Stimulated activated CD8-positive, alpha-beta memory T cell treated with anti-CD3 and anti-CD28 coated beads, Interleukin-4, amount 100 ng/mL, for 24 hours (primary cell): ENCODE data around the gene NMT1.

Experiments
- DNase-seq: peaks from one replicate; pipeline ENCODE4 v3.0.0-alpha.2; 2020; ENCODE audit warnings: low read depth

Gene NMT1

DNA sequence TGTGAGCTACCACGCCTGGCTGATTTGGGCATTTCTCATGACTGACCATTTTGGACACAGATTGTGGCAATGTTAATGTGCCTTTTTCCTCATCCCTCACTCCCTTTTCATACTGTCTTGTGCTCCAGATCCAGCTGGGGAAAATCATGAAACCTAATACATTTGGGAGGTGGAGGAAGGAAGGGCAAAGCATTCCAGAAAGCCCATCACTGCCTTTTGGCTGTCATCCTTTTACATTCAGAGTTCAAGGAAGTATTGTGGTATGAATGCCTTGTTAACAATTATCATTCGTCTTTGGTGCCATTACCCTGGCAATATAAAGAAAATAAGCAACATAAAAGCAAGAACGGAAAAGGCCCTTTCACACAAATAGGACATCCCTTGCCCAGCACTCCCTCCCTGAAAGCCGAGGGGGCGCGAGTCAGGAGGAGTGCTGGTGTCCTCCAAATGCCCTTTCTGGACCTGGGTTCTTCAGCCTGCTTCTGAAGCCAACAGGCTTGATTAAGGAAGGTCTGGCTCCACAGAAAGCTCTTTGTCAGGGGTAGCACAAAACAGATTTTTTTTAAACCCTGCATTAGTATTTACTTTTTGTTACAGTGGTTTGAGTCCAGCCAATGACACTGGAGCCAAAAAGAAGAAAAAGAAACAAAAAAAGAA lies 20.1 kb downstream of the NMT1 start:
- DNase-seq = no peak

GRCh38 chr17:45086391-45086790 lies 25.3 kb downstream of the NMT1 start:
- DNase-seq = no peak

DNA sequence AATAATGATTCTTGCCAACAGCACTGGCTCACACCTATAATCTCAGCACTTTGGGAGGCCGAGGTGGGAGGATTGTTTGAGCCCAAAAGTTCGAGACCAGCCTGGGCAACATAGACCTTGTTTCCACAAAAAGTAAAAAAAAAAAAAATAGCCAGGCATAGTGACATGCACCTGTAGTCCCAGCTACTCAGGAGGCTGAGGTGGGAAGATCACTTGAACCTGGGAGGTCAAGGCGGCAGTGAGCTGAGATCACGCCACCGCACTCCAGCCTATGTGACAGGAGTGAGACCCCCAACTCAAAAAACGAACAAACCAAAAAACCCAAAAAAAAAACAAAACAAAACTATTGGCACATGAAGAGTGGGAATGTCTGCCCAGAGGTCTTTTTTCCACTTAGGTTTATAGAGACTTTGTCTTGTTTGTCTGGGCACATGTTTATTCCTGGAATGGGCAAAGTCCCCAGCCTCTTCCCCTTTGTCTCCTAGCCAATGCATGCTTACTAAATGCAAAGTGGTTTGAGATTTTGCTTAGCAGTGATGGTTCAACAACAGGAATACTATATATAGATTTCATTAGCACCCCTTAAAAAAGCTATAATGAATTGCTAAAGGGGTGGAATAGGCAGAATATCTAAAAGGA lies 25.9 kb downstream of the NMT1 start:
- no peak for DNase-seq

DNA sequence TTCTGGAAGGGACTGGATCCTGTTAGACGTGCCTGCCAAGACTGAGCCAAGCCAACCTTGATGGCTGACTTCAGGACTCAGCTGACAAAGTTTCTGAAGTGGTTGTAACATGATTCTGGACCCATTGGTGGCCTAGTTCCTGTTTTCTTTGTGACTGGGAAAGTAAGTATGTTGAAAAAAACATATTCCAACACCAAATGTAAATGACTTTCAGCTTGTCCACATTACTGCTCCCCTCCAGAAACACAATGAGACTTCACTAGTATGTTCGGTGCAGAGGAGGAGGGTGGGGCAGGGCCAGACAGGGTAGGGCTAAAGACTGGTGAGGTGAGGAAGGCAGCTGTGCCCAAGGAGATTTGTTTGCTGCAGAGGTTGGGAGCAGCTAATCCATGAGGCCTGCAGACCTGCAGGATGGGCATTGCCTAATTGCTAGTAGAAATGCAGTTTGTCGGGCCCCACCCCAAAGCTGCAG lies 26.4 kb downstream of the NMT1 start:
- DNase-seq = no peak

- DNase-seq = no peak
These were observed 26.9 kb downstream of the NMT1 start for GRCh38 chr17:45087978-45088377.

DNA sequence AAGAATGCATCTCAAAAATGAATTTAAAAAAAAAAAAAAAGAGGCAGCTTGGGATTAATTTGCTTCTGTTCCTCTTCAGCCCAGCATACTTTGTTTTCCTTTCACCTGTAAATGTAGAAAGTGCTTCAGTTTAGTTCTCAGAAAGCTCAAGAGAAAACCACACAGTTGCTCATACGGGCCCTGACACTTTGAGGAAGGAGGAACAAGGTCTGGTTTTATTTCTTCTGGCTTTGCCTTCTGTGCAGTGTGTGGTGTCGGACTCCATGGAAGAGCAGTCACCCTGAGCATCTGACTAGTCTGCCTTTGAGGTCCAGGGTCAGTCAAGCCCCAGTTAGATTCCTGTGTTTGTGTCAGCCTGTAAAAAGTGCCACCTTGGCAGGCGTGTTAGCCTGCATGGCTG lies 27.6 kb downstream of the NMT1 start:
- DNase-seq = no peak

- DNase-seq = no peak
These were observed 29.6 kb downstream of the NMT1 start for GRCh38 chr17:45090711-45091110.

DNA sequence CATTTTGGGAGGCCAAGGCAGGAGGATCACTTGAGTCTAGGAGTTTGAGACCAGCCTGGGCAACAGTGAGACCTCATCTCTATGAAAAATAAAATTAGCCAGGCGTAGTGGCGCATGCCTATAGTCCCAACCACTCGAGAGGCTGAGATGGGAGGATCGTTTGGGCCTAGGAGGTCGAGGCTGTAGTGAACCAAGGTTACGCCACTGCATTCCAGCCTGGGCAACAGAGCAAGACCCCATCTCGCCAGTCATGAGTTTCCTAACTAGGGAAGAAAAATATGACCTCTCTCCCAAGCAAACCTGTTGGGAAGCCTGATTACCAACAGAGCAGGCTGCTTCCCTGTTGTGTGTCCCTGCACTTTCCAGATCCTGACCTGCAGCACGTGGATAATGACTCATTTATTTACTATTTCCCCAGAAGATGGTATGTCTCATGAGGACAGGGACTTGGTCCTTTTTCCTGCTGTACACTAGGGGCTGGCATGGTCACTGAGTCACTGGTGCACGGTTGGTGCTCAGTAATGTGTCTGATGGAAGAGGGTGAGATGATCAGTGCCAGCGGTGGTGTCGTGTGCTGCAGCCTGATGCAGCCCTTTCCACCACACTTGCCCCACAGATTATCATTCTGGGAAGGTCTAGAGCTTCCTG lies 30.8 kb downstream of the NMT1 start:
- no peak for DNase-seq

DNA sequence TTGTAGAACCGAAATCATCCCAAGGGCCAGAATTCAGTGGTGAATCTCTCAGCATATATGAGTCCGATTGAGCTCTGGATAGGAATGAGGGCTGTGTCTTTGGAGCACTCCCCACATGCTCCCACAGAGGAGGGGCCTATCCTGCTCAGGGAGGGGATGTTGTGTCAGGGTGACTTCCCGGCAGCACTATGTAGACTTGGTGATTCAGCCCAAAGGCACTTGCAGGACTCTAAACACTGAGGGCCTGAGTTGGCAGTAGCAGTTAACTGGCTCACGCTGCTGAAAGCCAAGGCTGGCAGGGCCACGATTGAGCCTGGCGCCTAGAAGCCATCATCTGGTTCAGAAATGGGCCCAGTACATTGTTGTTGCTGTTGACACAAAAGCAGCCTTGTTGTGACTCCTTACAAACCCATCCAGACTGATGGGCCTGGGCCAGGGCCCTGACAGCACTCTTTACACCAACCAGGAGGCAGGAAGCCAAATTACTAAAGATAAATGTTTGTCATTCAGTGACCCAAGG lies 31.9 kb downstream of the NMT1 start:
- DNase-seq = no peak

DNA sequence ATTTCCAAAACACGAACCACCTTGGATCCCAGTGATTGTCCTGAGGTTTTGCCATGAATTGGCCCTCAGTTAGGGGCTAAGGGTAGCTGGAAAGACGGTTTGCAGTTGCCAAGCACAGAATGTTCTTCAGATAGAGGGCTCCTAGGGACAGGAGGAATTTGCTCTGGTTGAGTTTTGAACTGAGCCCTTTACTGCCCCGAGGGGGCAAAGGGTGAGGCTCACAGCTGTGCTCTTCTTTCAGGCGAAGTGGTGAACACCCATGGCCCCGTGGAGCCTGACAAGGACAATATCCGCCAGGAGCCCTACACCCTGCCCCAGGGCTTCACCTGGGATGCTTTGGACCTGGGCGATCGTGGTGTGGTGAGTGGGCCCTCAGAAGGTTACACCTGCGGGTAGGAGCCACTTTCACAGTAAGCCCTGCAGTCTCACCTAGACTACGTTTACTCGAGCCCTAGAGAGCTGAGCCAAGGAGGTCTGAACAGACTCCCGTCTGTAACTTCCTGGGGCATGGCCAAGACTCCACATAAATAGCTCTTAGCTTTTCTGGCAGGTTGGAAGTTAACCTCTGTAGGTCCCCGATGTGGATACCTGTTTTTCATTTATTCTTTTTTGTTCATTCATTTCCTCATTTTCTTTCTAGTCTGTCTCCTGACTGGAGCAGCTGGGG lies 32.5 kb downstream of the NMT1 start:
- DNase-seq = no peak

DNA sequence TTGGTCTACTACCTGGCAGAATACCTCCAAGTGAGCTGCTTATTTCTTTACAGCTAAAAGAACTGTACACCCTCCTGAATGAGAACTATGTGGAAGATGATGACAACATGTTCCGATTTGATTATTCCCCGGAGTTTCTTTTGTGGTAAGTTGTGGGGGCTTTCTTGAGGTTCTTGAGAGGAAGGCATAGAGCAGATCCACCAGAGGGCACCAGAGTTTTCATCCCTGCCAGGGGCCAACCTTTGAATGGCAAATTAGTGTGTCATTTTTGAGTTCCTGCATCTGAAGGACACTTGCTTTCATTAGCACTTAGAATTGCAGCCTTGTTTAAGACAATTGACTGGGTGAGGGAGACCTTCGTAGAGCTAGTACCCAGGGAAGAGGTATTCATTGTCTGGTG lies 35.0 kb downstream of the NMT1 start:
- no peak for DNase-seq

- DNase-seq = no peak
These were observed 35.8 kb downstream of the NMT1 start for GRCh38 chr17:45096926-45097325.

DNA sequence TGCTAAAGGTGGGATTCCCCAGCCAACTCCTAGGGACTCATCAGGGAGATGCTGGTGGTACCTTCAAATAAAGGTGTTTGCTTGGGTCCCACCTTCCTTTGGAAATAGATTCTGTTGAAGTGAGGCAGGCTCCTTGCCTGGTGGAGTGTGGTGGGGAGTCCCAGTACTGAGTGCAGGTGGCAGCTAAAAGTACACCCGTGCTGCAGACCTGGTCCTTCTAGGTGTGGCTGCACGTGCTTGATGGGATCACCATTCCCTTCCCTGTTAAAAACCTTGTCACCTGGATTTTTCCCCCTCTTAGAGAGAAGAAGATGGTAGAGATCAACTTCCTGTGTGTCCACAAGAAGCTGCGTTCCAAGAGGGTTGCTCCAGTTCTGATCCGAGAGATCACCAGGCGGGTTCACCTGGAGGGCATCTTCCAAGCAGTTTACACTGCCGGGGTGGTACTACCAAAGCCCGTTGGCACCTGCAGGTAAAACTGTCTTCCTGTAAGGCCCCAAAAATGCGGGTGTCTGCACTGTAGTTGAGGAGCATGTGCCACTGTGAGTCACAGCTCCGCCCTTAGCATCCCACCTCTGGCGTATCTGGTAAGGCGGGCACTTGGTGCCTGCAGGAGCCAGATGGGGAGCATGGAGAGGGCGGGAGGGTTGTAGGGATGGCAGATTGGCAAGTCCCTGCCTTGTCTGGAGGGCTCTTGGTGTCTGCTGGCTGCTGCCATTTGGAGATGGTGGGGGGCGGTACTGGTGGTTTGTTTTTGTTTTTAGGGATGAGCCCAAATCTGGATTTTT lies 37.2 kb downstream of the NMT1 start:
- DNase-seq = no peak

- DNase-seq = peak; percentile 64
These were observed 37.9 kb downstream of the NMT1 start for GRCh38 chr17:45098869-45099616.

DNA sequence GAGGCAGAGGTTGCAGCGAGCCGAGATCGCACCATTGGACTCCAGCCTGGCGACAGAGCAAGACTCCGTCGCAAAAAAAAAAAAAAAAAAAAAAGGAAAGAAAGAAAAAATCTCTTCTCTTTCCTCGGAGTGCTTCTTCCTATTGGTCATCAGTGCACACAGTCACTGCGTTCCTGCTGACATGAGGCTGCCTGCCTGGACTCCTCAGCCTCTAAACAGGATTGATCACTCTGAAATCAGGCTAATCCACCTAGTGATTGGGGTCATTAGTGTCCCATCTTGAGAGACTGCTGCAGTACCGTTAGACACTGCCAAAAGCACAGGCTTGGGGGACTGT lies 40.4 kb downstream of the NMT1 start:
- DNase-seq = no peak

GRCh38 chr17:45101883-45102811 lies 41.0 kb downstream of the NMT1 start:
- no peak for DNase-seq

- DNase-seq = no peak
These were observed 41.7 kb downstream of the NMT1 start for GRCh38 chr17:45102856-45103255.

- DNase-seq = no peak
These were observed 42.2 kb downstream of the NMT1 start for GRCh38 chr17:45103269-45103795.

DNA sequence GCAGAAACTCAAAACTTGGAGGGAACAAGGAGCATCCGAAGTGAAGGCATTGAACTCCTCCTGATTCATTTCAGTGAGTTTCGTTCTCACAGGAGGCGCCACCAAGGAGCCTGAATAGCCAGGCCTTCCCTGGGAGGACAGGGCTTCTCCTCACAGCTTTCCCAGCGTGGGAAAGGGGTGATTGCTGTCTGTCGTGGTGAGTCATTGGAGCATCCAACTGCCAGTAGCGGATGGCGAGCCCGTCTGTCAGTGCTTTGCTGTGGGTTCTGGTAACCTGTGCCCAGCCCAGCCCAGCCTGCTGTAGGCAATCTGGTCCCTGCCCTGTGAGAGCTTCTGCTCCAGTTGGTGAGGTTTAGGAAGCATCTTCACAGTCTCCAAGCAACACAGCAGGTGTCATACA lies 42.9 kb downstream of the NMT1 start:
- DNase-seq = no peak

GRCh38 chr17:45104497-45104896 lies 43.4 kb downstream of the NMT1 start:
- DNase-seq = no peak
